ENCODE measurements around the gene ADCY9. TPM values are rescaled to one million over a fixed set of nuclear protein-coding genes. Genes with fewer than 3 reads are reported as not detected.

Gene ADCY9
- total and polyA plus RNA-seq, 7 donors, result 1.8 to 28.0 (median 12.5) TPM

DNA sequence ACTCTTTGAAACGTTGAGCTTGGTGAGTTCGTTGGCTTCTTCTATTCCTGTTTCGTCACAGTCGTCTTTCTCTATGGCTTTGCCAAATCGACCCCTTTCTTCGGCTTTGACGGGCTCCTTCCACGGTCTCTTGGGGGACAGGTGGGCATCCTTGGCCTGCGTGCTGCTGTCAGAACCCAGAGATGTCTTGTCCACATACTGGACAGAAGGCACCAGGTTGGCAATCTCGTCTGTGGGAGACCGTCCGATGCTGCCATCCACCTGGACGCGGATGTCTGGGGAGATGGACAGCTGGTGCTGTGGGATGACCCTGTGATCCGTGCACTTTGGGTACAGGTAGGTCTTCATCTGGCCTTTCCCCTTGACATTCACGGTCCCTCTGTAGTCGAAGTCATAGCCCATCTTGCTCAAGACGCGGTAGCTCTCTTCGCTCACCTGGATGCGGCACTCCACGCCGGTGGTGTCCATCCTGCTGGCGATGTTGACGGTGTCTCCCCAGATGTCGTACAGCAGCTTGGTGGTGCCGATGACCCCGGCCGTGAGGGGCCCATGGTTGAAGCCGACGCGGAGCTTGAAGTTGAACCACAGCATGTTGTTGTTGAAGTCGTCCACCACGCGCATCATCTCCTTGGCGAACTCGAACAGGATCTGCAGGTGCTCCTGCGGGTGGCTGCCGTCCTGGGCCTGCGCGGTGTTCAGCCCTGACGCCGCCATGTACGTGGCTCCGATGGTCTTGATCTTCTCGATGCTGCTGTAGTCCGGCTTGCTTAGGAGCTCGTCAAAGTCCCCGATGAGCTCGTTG, 150.3 kb downstream of the ADCY9 start:
- intact Hi-C loops (cut with DNase I), result no loop called here
- peaks cover 0 to 6% (median 0%) of the 10 kb centered on the region in 4 donors for H3K4me1 ChIP-seq
- H3K9me3 ChIP-seq, result no peaks in the 10 kb centered on the region
- 97% methylated on average over 50 of the region's 50 CpGs for WGBS, 2 donors
- no peaks in the 10 kb centered on the region for H3K27me3 ChIP-seq
- no peak overlapping the region for H3K4me3 ChIP-seq
- TF ChIP-seq EP300 (IDR thresholded peaks at IDR 0.05), result no peak
- TF ChIP-seq, protein P1, sequence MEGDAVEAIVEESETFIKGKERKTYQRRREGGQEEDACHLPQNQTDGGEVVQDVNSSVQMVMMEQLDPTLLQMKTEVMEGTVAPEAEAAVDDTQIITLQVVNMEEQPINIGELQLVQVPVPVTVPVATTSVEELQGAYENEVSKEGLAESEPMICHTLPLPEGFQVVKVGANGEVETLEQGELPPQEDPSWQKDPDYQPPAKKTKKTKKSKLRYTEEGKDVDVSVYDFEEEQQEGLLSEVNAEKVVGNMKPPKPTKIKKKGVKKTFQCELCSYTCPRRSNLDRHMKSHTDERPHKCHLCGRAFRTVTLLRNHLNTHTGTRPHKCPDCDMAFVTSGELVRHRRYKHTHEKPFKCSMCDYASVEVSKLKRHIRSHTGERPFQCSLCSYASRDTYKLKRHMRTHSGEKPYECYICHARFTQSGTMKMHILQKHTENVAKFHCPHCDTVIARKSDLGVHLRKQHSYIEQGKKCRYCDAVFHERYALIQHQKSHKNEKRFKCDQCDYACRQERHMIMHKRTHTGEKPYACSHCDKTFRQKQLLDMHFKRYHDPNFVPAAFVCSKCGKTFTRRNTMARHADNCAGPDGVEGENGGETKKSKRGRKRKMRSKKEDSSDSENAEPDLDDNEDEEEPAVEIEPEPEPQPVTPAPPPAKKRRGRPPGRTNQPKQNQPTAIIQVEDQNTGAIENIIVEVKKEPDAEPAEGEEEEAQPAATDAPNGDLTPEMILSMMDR (IDR thresholded peaks at IDR 0.05), result no peak
- no peak for TF ChIP-seq POLR2AphosphoS5 (IDR thresholded peaks at IDR 0.05)
- no peak for TF ChIP-seq POLR2A (IDR thresholded peaks at IDR 0.05)
- no peak overlapping the region for H3K27ac ChIP-seq
- no peak for DNase-seq
- peaks cover 0 to 24% (median 9%) of the 10 kb centered on the region in 4 donors for H3K36me3 ChIP-seq

DNA sequence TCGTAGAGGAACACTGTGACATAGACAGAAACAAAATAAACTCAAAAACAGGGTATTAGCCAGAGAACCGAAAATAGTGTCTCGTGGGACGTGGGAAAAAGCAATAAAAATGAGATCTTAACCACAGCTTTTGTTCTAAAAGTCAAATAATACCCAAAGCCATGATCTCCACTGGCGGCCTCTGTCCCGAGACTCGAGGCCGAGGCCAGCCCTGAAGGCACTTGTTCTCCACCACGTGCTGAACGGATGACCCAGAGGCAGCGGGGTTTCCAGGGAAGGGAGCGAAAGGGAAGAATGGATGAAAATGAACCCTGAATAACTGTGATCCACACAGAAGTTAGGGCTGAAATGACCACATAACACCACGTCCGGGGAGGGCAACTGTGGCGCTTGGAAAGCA, 150.9 kb downstream of the ADCY9 start:
- H3K9me3 ChIP-seq, result no peaks in the 10 kb centered on the region
- TF ChIP-seq EP300 (IDR thresholded peaks at IDR 0.05) (no peak), POLR2AphosphoS5 (IDR thresholded peaks at IDR 0.05) (no peak), POLR2A (IDR thresholded peaks at IDR 0.05) (no peak)
- TF ChIP-seq, protein P1 (IDR thresholded peaks at IDR 0.05), result no peak
- DNase-seq, result no peak
- WGBS, 2 donors, result 90 to 91% methylated on average over 15 of the region's 15 CpGs
- H3K36me3 ChIP-seq, result peaks cover 0 to 19% (median 9%) of the 10 kb centered on the region in 4 donors
- no peak overlapping the region for H3K4me3 ChIP-seq
- H3K27me3 ChIP-seq, result no peaks in the 10 kb centered on the region
- H3K4me1 ChIP-seq, result peaks cover 0 to 7% (median under 1%) of the 10 kb centered on the region in 4 donors
- intact Hi-C loops (cut with DNase I), result no loop called here
- H3K27ac ChIP-seq, result no peak overlapping the region

DNA sequence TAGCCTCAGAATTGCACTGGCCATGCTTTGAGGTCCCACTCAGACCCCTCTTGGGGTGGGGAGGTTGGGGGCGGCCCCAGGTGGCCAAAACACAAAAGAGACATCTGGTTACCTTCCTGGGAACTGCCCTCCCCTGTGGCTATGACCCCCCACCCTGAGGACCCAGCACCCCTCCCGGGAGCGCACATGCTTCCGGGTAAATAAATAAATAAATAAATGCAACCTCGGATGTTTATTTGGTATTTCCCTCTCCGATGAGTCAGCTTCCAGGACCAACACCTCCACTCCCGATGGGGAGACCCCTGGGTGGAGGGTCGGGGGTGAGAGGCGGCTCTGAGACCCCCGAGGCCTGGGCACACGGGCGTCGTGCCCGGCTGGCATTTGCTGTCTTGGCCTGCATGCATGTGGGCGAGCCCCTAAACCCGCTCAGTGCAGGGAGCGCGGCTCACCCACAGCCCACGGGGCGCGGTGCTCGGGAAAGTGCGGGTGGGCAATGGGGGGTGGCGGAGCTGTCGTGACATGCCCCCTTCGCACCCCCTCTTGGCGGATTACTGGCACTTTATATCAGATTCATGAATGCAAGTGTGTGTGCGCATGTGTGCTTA, 151.5 kb downstream of the ADCY9 start:
- peaks cover 0 to 19% (median 8%) of the 10 kb centered on the region in 4 donors for H3K36me3 ChIP-seq
- H3K4me3 ChIP-seq, result no peak overlapping the region
- intact Hi-C loops (cut with DNase I), result no loop called here
- H3K27ac ChIP-seq, result no peak overlapping the region
- H3K9me3 ChIP-seq, result no peaks in the 10 kb centered on the region
- H3K4me1 ChIP-seq, result peaks cover 0 to 11% (median 5%) of the 10 kb centered on the region in 4 donors
- TF ChIP-seq POLR2AphosphoS5 (IDR thresholded peaks at IDR 0.05) (no peak), POLR2A (IDR thresholded peaks at IDR 0.05) (no peak), EP300 (IDR thresholded peaks at IDR 0.05) (no peak)
- TF ChIP-seq, protein P1 (IDR thresholded peaks at IDR 0.05), result no peak
- no peak for DNase-seq
- no peaks in the 10 kb centered on the region for H3K27me3 ChIP-seq
- WGBS, 2 donors, result 93 to 94% methylated on average over 28 of the region's 28 CpGs

DNA sequence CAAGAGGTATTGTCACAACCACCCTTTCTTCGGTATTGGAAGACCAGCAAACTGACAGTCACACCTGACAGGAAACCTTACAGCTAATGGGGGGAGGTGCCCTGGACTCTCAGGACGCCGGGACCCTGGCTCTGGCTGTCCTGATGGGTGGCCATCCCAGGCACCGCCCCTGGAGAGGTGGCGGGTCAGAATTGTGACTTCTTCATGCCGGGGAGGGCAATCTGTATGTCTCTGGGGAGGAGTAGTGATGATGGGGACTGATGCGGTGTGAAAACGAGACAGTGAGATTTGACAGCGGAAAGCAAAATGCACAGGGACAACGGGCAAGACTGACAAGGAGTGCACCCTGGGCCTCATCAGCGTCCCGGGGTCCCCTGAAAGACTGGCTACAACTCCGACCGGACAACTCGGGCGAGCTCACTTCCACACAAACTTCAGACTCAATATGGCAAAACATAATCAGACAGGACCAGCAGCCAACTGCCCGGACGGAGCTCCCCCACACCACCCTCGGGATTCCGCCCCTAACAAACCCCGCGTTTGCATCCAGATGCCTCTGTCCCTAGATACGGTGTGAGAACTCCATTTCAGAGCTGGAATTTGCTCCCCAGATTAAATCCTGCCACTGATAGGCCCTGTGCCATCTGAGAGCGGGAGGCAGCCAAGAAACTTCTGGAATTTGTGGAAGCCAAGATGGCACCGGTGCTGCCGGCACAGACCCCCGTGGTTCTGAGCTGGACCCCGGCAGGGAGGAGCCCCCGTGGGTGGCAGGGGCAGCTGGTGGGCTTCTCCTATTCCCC, 152.2 kb downstream of the ADCY9 start:
- Histone ChIP-seq H3K4me1 (peaks cover 0 to 13% (median 6%) of the 10 kb centered on the region in 4 donors), H3K27ac (no peak overlapping the region), H3K36me3 (peaks cover 0 to 19% (median 8%) of the 10 kb centered on the region in 4 donors), H3K4me3 (no peak overlapping the region), H3K9me3 (no peaks in the 10 kb centered on the region), H3K27me3 (no peaks in the 10 kb centered on the region)
- no peak for DNase-seq
- WGBS, 2 donors, result 85 to 90% methylated on average over 29 of the region's 29 CpGs
- TF ChIP-seq, protein P1 (IDR thresholded peaks at IDR 0.05), result no peak
- TF ChIP-seq POLR2AphosphoS5 (IDR thresholded peaks at IDR 0.05) (no peak), EP300 (IDR thresholded peaks at IDR 0.05) (no peak), POLR2A (IDR thresholded peaks at IDR 0.05) (no peak)
- intact Hi-C loops (cut with DNase I), result no loop called here
